ENCODE results near the gene RABEPK.

Gene RABEPK

DNA sequence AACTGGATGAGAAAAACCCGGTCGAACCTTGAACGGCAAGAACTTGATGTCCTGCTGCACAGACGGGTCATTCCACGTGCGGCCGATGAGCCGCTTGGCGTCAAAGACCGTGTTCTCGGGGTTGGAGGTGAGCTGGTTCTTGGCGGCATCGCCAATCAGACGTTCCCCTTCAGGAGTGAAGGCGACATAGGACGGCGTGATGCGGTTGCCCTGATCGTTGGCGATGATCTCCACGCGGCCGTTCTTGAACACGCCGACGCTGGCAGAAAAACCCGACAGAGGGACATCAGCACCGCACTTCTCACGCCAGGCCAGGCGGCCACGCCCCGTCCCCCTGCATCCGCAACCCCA, 40.3 kb downstream of the RABEPK start:
- no peak for DNase-seq (ENCODE audit: low read depth, low spot score)
- H3K4me3 ChIP-seq (ENCODE audit: low read length): peak overlapping the region; percentile 95

DNA sequence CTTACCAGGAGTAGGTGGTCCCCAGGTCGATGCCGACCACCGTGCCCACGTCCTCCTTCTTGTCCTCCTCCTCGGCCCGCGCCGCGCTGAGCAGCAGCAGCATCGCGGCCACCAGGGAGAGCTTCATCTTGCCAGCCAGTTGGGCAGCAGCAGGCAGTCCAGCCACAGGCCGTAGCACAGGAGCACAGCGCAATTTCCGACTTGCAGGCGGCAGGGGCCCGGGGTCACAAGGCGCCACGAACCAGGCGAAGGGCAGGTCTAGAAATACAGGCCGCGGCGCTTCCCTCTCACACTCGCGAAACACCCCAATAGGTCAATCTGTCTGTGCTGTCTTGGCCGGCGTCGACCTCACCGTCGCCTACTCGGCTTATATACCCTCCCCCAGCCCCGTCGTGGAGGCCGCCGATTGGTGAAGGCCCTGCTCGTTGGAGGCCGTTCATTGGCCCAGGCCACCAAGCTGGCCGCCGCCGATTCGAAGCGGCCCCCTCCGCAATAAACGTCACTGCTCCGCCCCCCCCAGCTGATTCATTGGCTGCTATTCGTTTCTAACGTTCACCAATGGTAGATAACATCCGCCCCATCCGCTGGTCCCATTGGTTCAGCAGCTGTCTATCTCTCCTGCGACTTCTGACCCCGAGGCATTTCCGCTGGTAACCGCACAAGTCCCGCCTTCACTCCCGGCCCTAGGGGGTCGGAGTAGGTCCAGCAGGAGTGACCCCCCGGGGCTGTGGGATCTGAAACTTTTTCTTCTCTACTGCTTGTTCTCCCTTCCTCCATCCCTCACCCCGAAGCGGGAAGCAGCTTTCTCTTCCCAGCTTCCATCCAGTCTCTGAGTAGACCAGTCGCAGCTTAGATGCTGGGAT, 40.9 kb downstream of the RABEPK start, which contains the start of gene HSPA5:
TSS of gene HSPA5 (minus strand) at position 344 of the 863 bp plus-strand sequence. CDS start at position 127, 217 bp downstream.
- peak; percentile 99 for DNase-seq (ENCODE audit: low read depth, low spot score)
- peak within 1 kb of the TSS; percentile 98 for H3K4me3 ChIP-seq (ENCODE audit: low read length)

DNA sequence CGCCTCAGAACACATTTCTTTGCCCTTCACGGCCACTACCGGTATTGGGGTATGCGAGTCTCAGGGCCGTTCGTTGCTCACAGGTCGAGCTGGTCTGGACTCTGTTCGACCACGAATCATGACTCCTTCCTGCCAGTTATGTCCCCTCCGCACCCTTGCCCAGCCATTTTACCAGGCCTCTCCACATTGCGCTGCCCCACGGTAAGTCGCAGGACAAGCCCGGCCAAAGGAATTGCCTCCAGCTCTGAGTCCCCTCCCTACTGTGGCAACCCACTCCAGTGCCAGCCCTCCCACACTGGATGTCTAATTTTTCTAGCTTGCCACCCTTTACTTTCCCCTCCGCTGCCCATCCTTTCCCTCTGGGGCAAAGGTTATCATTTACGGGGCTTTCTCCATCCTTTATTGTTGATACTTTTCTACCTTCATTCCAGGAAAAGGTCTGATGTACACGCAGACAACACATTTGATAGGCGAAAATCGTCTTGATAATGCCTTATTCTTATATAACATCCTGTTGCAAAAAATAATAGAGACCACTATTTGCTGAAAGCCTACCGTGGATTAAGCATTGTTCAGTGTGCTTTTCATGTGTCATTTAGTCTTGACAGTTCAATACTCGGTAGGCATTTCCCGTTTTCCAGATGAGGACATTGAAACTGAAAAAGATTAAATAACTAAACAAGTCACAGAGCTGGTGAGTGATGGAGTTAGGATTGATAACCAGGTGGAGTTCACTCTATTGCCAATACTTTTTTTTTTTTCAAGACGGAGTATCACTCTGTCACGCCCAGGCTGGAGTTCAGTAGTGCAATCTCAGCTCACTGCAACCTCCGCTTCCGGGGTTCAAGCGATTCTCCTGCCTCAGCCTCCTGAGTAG, 41.8 kb downstream of the RABEPK start:
- peak overlapping the region; percentile 98 for H3K4me3 ChIP-seq (ENCODE audit: low read length)
- no peak for DNase-seq (ENCODE audit: low read depth, low spot score)

DNA sequence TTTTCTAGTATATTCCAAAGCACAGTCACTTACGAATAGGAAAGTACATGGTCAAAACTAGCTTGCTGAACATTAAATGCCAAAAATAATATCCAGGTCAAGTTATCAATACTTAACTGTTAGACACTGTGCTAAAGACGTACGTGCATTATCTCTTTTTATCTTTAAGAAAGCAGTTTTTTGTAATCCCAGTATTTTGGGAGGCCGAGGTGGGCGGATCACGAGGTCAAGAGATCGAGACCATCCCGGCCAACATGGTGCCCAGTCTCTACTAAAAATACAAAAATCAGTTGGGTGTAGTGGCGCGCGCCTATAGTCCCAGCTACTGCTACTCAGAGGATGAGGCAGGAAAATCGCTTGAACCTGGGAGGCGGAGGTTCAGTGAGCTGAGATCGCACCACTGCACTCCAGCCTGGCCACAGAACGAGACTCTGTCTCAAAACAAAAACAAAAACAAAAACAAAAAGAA, 43.5 kb downstream of the RABEPK start:
- DNase-seq (ENCODE audit: low read depth, low spot score): no peak
- no peak overlapping the region for H3K4me3 ChIP-seq (ENCODE audit: low read length)

DNA sequence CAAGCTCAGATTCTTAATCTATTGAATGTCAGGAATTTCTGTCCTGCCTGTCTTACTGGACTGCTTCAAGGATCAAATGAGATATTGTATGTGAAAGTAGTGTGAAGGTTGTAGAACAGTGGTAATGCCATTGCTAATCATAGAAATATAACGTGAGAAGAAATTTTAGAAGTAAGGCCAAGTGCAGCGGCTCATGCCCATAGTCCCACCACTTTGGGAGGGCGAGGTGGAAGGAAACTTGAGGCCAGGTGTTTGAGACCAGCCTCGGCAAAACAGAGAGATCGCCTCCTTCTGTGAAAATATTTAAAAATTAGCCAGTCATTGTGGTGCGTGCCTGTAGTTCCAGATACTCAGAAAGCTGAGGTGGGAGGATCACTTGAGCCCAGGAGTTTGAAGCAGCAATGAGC, 45.9 kb downstream of the RABEPK start:
- no peak for DNase-seq (ENCODE audit: low read depth, low spot score)
- H3K4me3 ChIP-seq (ENCODE audit: low read length): no peak overlapping the region

DNA sequence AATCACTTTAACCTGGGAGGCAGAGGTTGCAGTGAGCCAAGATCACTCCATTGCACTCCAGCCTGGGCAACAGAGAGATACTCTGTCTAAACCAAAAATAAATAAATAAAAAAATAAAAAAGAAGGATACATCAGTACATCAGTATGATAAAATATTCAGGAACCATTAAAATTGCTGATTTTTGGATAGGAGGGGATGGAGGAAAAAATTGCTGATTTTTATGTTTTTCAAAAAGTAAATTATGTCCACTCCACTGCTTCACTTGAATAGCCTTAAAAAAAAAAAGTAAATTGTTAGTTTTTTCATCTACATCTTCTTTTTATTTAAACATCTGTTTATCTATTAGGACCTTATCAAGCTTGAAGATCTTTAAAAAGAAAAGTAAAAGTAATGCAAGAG, 53.9 kb downstream of the RABEPK start:
- no peak overlapping the region for H3K4me3 ChIP-seq (ENCODE audit: low read length)
- no peak for DNase-seq (ENCODE audit: low read depth, low spot score)

DNA sequence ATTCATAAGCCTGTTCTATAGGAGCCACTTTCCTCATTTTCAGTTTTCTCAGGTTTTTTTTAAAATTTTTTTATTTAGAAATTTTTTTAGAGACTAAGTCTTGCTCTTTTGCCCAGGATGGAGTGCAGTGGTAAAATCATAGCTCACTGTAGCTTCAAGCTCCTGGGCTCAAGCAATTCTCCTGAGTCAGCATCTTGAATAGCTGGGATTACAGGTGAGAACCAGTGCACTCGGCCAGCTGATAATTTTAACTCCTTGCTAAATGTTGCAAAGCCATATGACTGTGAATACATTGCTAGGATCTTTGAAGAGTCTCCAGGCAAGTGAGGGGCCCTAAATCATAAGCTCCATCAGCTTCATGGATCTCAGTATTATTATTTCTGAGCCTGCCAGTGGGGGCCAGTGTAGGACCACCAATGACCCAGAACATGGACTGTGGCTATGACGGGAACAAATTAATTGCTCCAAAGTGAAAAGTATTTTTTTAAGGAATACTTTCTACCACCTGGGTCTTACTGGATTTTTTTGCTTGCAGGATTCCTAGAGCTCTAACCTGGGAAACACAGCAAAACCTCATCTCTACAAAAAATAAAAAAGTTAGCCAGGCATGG, 55.5 kb downstream of the RABEPK start:
- H3K4me3 ChIP-seq (ENCODE audit: low read length): no peak overlapping the region
- DNase-seq (ENCODE audit: low read depth, low spot score): no peak

DNA sequence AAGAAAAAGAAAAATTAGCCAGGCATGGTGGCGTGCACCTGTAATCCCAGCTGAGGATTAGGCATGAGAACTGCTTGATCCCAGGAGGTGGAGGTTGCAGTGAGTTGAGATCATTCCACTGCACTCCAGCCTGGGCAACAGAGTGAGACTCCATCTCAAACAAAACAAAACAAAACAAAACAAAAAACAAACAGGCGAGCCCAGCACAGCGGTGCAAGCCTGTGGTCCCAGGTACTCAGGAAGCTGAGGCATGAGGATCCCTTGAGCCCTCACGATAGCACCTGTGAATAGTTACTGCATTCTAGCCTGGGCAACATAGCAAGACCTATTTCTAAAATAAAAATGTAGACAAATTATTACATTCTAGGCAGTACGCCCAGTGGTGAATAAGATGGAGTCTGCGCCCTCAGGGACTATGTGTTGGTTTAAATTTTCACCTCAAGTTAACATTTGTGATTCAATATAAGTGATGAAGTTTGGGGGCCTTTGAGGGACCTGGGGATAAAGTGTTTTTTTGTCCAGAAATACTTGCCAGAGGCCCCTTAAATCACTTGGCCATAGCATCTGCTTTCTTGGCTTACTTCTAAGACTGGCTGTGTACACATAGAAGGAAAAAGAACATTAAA, 57.9 kb downstream of the RABEPK start:
- no peak for DNase-seq (ENCODE audit: low read depth, low spot score)
- no peak overlapping the region for H3K4me3 ChIP-seq (ENCODE audit: low read length)

DNA sequence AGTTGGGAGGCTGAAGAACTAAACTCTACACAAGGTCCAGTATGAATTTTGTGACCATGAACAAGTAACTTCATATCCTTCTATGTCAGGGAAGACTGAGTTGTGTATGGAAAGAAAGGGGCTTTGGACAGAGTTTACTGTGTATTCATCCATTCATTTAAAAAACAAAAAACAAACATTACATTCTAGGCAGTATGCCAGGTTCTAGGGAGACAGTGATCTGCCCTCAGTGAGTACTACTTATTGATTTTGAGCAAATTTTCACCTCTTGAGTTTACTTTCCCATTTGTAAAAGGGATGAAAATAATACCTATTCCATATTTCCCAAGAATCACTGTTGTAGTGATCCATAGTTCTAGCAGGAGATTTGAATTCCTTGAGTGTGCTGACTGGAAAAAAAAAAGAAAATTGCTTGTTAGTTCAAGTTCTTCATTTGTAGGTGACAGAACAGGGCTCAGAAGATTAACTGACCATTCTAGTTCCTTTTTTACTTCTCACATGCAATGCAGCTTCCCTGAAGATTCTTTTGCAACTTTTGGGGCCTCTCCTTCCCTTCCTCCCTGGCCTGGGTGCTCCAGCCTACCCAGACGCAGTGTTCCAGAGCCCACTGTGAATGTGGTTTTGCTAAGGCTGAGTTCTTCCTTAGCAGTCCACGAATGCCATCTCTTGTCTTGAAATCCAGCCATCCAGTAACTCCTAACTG, 58.6 kb downstream of the RABEPK start:
- no peak for DNase-seq (ENCODE audit: low read depth, low spot score)
- no peak overlapping the region for H3K4me3 ChIP-seq (ENCODE audit: low read length)

DNA sequence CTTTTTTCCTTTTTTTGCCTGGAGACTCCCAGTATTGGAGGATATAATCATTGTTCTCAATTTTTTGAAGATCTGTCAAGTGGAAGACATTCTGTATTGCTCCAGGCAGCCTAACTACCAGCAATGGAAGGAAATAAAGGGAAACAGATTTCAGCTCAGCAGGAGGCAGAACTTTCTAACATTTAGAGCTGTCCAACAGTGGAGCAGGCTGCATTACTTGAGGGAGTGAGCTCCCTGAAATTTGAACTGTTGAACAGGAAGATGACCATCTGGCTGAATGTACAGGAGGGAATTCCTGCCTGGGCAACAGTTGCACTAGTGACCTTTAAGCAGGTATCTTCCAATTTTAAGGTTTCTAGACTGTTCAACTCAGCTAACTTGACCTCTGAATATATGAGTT, 60.2 kb downstream of the RABEPK start:
- no peak overlapping the region for H3K4me3 ChIP-seq (ENCODE audit: low read length)
- no peak for DNase-seq (ENCODE audit: low read depth, low spot score)

DNA sequence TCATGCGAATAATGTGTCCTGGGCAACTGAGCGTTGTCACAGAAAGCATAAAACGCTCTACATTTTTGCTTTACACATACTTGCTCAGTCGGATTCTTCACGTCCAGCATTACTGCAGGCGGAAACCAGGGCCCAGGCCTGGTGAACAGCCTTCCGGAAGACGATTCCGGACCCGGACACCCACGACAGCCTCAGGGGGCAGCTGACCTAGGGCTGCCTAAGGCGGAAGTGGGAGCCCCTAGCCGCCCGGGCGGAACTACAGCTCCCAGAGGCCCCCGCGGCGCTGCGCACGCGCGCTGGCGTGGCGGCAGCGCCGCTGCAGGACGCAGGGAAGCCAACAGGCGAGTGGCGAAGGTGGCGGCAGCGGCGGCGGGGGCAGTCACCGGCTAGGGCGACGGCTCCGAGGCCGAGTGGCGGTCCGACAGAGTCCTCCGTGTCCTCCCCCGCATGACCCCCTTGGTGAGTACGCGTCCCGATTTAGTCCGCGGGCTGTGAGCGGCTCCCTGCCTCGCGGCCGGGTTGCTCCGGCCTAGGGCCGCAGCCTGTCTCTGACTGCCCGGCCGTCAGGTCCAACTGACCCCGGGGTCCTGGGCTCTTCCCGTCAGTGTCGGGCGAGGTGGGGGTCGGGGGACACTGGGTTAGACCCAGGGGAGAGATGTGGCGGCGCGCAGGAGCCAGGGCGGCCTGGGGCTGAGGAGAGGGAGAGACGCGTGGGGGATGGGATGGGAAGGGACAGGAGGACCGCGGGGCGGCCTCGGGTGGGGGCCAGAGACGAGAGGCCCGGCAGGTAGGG, 61.4 kb downstream of the RABEPK start, which contains the start of gene GAPVD1:
TSS of gene GAPVD1 (plus strand) at position 326 of the 793 bp plus-strand sequence. CDS start 37,096 bp downstream, outside the sequence.
- peak; percentile 79 for DNase-seq (ENCODE audit: low read depth, low spot score)

DNA sequence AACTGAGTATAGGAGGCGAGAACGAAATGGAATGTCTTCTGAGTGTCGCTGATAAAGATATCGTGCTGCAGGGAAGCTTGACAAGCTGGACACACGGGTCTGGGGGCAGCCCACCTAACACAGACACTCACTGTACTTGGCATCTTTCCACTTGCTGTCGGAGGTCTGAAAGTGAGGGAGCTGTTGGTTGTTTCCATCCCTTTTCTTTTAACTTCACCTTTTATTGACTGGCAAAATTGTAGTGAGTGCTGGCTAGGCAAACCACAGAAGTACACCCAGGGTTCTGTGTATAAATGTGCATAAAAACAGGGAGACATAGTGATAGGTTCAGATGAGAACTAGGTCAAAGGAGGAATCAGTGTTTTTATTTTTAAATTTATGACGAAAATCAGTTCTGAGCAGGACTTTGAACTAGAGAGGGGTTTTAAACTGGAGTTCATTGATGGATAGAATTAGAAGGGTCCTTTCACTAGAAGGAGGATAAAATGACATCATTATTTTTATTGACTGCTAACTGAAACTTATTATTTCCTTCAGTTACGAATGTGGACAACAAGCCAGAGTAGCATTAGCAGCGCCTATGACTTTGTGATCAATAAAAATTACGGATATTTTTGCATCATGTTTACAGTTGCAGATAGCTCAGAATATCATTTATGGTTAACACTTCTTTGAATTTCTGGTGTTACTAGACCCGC, 62.1 kb downstream of the RABEPK start:
- H3K4me3 ChIP-seq (ENCODE audit: low read length): peak overlapping the region; percentile 89
- DNase-seq (ENCODE audit: low read depth, low spot score): no peak

More for the DNA sequence above, 61.4 kb downstream of the RABEPK start, which contains the start of gene GAPVD1:
- peak within 1 kb of the TSS; percentile 89 for H3K4me3 ChIP-seq (ENCODE audit: low read length)

DNA sequence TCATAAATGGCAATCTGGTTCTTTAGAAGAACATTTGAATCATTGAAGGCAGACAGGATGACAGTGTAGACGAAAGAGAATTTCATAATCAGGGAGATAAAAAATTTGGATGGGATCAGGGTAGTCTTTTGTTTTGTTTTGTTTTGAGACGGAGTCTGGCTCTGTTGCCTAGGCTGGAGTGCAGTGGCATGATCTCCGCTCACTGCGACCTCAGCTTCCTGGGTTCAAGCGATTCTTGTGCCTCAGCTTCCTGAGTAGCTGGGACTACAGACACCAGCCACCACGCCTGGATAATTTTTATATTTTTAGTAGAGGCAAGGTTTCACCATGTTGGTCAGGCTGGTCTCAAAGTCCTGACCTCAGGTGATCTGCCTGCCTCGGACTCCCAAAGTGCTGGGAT, 63.7 kb downstream of the RABEPK start:
- DNase-seq (ENCODE audit: low read depth, low spot score): peak; percentile 30
- H3K4me3 ChIP-seq (ENCODE audit: low read length): peak overlapping the region; percentile 13; the same call in 1 of the 2 replicates

DNA sequence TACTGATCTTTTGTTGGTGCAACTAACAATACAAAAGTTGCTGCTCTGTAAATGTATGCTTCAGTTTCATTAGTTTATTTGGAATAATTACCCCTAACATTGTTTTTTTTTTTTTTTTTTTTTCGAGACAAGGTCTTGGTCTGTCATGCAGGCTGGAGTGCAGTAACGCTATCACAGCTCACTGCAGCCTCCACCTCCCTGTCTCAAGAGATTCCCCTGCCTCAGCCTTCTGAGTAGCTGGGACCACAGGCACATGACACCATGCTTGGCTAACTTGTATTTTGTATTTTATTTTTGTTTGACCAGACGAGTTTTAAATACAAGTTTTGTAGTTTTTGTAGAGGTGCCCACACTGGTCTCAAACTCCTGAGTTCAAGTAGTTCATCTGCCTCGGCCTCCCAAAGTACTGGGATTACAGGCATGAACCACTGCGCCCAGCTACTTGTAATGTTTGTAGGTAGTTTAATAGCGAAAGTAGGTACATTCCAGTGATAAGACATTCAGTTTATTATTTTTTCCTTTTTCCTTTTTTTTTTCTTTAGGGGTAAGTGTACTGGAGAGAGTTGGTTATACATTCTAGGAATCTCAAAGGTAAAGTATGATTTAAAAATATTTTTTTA, 68.2 kb downstream of the RABEPK start:
- no peak for DNase-seq (ENCODE audit: low read depth, low spot score)

DNA sequence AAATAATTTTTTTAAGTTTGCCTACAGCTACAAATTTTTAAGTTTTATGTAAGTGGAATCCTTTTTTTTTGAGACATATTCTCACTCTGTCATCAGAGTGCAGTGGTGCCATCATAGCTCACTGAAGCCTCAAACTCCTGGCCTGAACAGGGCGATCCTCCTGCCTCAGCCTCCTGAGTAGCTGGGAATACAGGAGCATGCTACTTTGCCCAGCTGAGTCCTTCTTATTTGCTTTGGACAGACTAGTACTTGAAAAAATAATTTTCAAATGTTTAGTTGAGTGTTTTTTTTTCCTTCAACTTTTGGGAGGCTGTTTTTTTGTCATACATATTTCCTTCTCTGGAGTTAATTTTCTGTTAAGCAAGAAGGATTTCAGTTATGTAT, 68.7 kb downstream of the RABEPK start:
- no peak for DNase-seq (ENCODE audit: low read depth, low spot score)
- H3K4me3 ChIP-seq (ENCODE audit: low read length): no peak overlapping the region

More for the DNA sequence above, 68.2 kb downstream of the RABEPK start:
- no peak overlapping the region for H3K4me3 ChIP-seq (ENCODE audit: low read length)

DNA sequence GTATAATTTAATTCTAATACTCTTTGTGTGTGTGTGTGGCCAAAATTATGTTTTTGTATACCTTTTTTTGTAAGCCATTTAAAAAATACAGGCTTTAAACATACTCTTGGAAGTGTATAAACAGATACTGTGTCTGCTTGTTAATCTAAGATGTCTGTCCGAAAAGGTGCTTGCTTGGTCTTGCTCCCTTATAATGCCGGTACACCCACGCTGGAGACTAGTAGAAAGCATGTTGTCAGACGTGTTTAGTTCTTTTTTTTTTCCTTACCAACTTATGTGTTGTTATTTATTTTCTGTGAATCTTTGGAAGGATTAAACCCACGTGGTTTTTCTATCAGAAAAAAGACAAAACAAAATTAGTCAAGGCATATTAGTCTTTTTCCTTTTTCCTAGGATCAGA, 70.7 kb downstream of the RABEPK start:
- H3K4me3 ChIP-seq (ENCODE audit: low read length): no peak overlapping the region
- DNase-seq (ENCODE audit: low read depth, low spot score): no peak

DNA sequence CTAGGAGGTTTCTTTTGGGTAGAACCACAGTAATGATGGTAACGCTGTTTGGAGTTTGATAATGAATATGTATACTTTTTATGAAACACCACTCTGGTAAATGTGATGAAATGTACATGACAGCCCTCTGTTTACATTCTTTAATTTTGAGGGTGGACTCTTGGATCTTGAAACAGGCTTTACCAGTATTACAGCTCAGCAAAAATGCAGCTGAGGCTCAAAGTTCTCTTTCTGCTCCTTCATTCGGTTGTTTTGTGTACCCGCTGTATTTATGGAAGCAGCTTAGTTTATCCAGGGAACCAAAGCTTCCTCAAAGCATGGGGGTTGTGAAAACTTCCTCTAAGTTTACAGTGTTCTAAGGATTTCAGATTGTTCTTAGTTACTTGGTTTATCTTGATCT, 72.4 kb downstream of the RABEPK start:
- H3K4me3 ChIP-seq (ENCODE audit: low read length): no peak overlapping the region

More for the DNA sequence above, 72.4 kb downstream of the RABEPK start:
- DNase-seq (ENCODE audit: low read depth, low spot score): no peak

Data from Jurkat, Clone E6-1 (cell line).